Measurements from ENCODE around the gene MISP. TPM values are rescaled to one million over a fixed set of nuclear protein-coding genes. Genes with fewer than 3 reads are reported as not detected.

Gene MISP
- total and polyA plus RNA-seq, 2 of the 13 experiments (the other 11 are each of a cell fraction or from before 2014, with no cell fraction given) = 0.67 to 1.3 TPM

DNA sequence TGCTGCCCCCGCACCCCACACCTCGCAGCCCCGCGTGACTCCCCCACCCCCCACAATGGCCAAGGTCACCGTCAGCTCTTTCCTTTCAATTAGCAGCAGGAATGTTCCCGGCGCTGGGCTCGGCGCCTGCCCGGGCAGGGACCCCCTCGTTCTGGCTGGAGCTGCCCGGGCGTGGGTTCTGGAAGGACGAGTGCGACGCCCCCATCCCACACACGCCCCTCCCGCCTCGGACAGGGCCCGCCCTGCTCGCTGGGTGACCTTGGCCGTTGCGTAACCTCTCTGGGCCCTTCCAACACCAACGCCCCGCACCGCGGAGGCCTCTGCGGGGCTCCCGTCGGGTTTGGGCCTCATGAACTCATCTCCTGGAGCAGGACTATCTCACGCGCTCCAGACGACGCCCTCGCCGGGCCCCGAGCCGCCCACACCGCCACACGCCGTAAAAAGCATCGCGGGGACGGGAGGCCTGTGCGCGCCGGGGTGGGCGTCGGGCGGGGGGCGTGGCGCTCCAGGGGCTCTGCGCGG, 31.9 kb upstream of the MISP start (continued):
- TF ChIP-seq, protein P1, sequence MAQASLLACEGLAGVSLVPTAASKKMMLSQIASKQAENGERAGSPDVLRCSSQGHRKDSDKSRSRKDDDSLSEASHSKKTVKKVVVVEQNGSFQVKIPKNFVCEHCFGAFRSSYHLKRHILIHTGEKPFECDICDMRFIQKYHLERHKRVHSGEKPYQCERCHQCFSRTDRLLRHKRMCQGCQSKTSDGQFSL (CRISPR knock-in tag; IDR thresholded peaks at IDR 0.05) = no peak; the same call in 1 of the 2 replicates
- TF ChIP-seq ZNF30 (CRISPR knock-in tag; IDR thresholded peaks at IDR 0.05) = no peak
- 0 out of 2 replicates have a peak, but pooled peaks have one; percentile 36 for TF ChIP-seq SALL2 (CRISPR knock-in tag; IDR thresholded peaks at IDR 0.05)
- 0 out of 2 replicates have a peak, but pooled peaks have one; percentile 42 for TF ChIP-seq CBFB (CRISPR knock-in tag; IDR thresholded peaks at IDR 0.05)
- no peak for TF ChIP-seq ZBTB20 (CRISPR knock-in tag; IDR thresholded peaks at IDR 0.05; ENCODE audit: borderline replicate concordance, low read depth)
- 0 out of 2 replicates have a peak, but pooled peaks have one; percentile 37 for TF ChIP-seq HDAC2 (CRISPR knock-in tag; IDR thresholded peaks at IDR 0.05)
- TF ChIP-seq XBP1 (CRISPR knock-in tag; IDR thresholded peaks at IDR 0.05) = no peak
- no peak for TF ChIP-seq AHR (CRISPR knock-in tag; IDR thresholded peaks at IDR 0.05)
- TF ChIP-seq, protein P2, sequence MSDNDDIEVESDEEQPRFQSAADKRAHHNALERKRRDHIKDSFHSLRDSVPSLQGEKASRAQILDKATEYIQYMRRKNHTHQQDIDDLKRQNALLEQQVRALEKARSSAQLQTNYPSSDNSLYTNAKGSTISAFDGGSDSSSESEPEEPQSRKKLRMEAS (IDR thresholded peaks at IDR 0.05) = peak; percentile 71
- TF ChIP-seq, protein P3, sequence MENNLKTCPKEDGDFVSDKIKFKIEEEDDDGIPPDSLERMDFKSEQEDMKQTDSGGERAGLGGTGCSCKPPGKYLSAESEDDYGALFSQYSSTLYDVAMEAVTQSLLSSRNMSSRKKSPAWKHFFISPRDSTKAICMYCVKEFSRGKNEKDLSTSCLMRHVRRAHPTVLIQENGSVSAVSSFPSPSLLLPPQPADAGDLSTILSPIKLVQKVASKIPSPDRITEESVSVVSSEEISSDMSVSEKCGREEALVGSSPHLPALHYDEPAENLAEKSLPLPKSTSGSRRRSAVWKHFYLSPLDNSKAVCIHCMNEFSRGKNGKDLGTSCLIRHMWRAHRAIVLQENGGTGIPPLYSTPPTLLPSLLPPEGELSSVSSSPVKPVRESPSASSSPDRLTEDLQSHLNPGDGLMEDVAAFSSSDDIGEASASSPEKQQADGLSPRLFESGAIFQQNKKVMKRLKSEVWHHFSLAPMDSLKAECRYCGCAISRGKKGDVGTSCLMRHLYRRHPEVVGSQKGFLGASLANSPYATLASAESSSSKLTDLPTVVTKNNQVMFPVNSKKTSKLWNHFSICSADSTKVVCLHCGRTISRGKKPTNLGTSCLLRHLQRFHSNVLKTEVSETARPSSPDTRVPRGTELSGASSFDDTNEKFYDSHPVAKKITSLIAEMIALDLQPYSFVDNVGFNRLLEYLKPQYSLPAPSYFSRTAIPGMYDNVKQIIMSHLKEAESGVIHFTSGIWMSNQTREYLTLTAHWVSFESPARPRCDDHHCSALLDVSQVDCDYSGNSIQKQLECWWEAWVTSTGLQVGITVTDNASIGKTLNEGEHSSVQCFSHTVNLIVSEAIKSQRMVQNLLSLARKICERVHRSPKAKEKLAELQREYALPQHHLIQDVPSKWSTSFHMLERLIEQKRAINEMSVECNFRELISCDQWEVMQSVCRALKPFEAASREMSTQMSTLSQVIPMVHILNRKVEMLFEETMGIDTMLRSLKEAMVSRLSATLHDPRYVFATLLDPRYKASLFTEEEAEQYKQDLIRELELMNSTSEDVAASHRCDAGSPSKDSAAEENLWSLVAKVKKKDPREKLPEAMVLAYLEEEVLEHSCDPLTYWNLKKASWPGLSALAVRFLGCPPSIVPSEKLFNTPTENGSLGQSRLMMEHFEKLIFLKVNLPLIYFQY (CRISPR knock-in tag; IDR thresholded peaks at IDR 0.05; ENCODE audit: borderline replicate concordance) = peak; percentile 58; the same call in 1 of the 2 replicates
- no peak for TF ChIP-seq MTA3 (CRISPR knock-in tag; IDR thresholded peaks at IDR 0.05)
- TF ChIP-seq ATF7 (IDR thresholded peaks at IDR 0.05) = no peak
- no peak for TF ChIP-seq ATF7 (CRISPR knock-in tag; IDR thresholded peaks at IDR 0.05)
- TF ChIP-seq ZNF788 (CRISPR knock-in tag; IDR thresholded peaks at IDR 0.05; ENCODE audit: borderline replicate concordance) = peak; percentile 59; the same call in 1 of the 2 replicates
- TF ChIP-seq, protein P4, sequence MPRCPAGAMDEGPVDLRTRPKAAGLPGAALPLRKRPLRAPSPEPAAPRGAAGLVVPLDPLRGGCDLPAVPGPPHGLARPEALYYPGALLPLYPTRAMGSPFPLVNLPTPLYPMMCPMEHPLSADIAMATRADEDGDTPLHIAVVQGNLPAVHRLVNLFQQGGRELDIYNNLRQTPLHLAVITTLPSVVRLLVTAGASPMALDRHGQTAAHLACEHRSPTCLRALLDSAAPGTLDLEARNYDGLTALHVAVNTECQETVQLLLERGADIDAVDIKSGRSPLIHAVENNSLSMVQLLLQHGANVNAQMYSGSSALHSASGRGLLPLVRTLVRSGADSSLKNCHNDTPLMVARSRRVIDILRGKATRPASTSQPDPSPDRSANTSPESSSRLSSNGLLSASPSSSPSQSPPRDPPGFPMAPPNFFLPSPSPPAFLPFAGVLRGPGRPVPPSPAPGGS (CRISPR knock-in tag; IDR thresholded peaks at IDR 0.05) = no peak
- no peak for TF ChIP-seq MBD4 (IDR thresholded peaks at IDR 0.05; ENCODE audit: borderline replicate concordance, low read length)
- TF ChIP-seq FOSL1 (CRISPR knock-in tag; IDR thresholded peaks at IDR 0.05; ENCODE audit: borderline replicate concordance) = no peak
- TF ChIP-seq ZNF333 (CRISPR knock-in tag; IDR thresholded peaks at IDR 0.05; ENCODE audit: borderline replicate concordance) = 0 out of 2 replicates have a peak, but pooled peaks have one; percentile 43
- no peak for TF ChIP-seq NONO (IDR thresholded peaks at IDR 0.05)
- TF ChIP-seq NONO (CRISPR knock-in tag; conservative IDR thresholded peaks at IDR 0.05) = peak; percentile 55; the same call in 1 of the 2 replicates

All from HepG2 (cell line).